Activated CD8-positive, alpha-beta T cell treated with anti-CD3 and anti-CD28 coated beads for 36 hours (primary cell): ENCODE data around the gene FOXO6. TPM values are rescaled to one million over a fixed set of nuclear protein-coding genes. Genes with fewer than 3 reads are reported as not detected.

ENCODE experiments used
- ATAC-seq: fragments of 200-7000 bp; cut with Tn5 transposase; one replicate; pipeline ENCODE4 v1.10.0; 2021; ENCODE audit warnings: mild to moderate bottlenecking, moderate library complexity
- CTCF ChIA-PET: fragments of 350-600 bp; sonication (Branson Sonifier 250); formaldehyde crosslinking; loops from one replicate; lab custom pipeline; 2021; ENCODE audit warnings: antibody characterized with exemption; lab: Charles Lee
- POLR2A ChIA-PET: fragments of 350-600 bp; sonication (Branson Sonifier 250); formaldehyde crosslinking; loops from one replicate; lab custom pipeline; 2021; ENCODE audit warnings: antibody characterized with exemption; lab: Charles Lee
- DNase-seq: peaks from one replicate; pipeline ENCODE4 v3.0.0-alpha.2; 2020
- H3K27ac Mint-ChIP-seq: one replicate; pipeline ENCODE4 v1.8.0; 2021; ENCODE audit warnings: mild to moderate bottlenecking, mixed read lengths
- H3K27me3 Mint-ChIP-seq: one replicate; pipeline ENCODE4 v1.8.0; 2021; ENCODE audit warnings: mixed read lengths
- H3K36me3 Mint-ChIP-seq: one replicate; pipeline ENCODE4 v1.8.0; 2021; ENCODE audit warnings: low read depth, mixed read lengths
- H3K4me1 Mint-ChIP-seq: one replicate; pipeline ENCODE4 v1.8.0; 2021; ENCODE audit warnings: low read depth, mixed read lengths
- H3K4me3 Mint-ChIP-seq: one replicate; pipeline ENCODE4 v1.8.0; 2021; ENCODE audit warnings: mild to moderate bottlenecking, moderate library complexity, mixed read lengths
- H3K9me3 Mint-ChIP-seq: one replicate; pipeline ENCODE4 v1.8.0; 2021; ENCODE audit warnings: mixed read lengths
- intact Hi-C: fragments of 100-400 bp; cut with micrococcal nuclease; formaldehyde crosslinking; loops from one replicate; pipeline ENCODE4 v1.10.0; 2022
- total RNA-seq, 2 experiments: library from RNA; stranded (reverse); gene quantifications; one replicate each; pipeline ENCODE4 v1.2.3, GENCODE V29; 2021
- TF ChIP-seq, protein P1 (sequence below): fragments of 200-600 bp; IDR thresholded peaks from one replicate; pipeline ENCODE4 v1.8.0; 2022; ENCODE audit warnings: antibody characterized with exemption, mild to moderate bottlenecking

Gene FOXO6
- total RNA-seq, 2 experiments from 2014 or later = 0.49 to 0.68 TPM

DNA sequence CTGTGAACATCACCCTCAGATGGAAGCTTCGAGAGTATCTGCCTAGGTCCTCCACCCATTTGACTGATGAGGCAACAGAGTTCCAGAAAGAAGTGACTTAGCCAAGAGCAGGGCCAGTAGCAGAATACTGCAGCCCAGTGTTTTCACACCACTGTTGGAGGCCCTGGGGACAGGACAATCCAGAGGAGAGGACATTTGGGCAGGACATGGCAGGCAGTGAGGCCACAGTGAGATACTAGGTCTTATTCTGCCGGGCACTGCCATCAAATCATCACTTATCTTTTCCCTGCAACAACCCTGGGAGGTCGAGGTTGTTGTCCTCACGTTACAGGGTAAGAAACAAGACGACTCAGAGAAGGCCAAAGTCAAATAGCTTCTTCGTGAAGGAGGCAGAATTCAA, 5.5 kb upstream of the FOXO6 start:
- POLR2A ChIA-PET = interaction anchor here (1.1 kb wide), 1 partner anchor 114 kb away, joined by 3 read pairs; the partner anchor contains the start of gene SCMH1
- TF ChIP-seq, protein P1, sequence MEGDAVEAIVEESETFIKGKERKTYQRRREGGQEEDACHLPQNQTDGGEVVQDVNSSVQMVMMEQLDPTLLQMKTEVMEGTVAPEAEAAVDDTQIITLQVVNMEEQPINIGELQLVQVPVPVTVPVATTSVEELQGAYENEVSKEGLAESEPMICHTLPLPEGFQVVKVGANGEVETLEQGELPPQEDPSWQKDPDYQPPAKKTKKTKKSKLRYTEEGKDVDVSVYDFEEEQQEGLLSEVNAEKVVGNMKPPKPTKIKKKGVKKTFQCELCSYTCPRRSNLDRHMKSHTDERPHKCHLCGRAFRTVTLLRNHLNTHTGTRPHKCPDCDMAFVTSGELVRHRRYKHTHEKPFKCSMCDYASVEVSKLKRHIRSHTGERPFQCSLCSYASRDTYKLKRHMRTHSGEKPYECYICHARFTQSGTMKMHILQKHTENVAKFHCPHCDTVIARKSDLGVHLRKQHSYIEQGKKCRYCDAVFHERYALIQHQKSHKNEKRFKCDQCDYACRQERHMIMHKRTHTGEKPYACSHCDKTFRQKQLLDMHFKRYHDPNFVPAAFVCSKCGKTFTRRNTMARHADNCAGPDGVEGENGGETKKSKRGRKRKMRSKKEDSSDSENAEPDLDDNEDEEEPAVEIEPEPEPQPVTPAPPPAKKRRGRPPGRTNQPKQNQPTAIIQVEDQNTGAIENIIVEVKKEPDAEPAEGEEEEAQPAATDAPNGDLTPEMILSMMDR = no peak
- intact Hi-C loops = no loop called here
- Mint-ChIP-seq H3K27me3 (peaks cover 7% of the 10 kb centered on the region), H3K4me1 (no peaks in the 10 kb centered on the region), H3K9me3 (no peaks in the 10 kb centered on the region), H3K36me3 (no peaks in the 10 kb centered on the region), H3K4me3 (no peak overlapping the region), H3K27ac (no peak overlapping the region)
- ATAC-seq (no peak), DNase-seq (no peak)
- CTCF ChIA-PET = interaction anchor here (0.9 to 1.2 kb wide), 4 partner anchors 8 to 62 kb away, joined by 3 to 4 read pairs (median 3); no protein-coding TSS in a partner anchor

DNA sequence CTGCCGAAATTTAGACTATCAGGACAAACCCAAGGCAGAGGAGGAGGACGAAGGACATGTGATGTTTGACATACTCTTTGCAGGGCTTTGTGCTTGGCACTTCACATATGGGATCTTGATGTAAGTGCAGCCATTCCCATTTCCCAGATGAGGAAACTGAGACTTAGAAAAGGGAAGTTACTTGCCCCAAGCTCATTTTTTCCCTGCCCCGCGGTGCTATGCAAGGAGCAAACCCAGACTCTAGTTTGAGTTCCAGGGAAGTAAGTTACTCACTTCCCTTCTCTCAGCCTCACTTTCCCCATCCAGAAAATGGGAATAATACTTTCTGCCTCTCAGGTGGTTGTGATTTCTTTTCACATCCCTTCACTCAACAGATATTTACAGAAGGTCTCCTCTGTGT, 4.5 kb upstream of the FOXO6 start:
- peaks cover 7% of the 10 kb centered on the region for H3K27me3 Mint-ChIP-seq
- POLR2A ChIA-PET = no interaction called here
- TF ChIP-seq, protein P1 = no peak

DNA sequence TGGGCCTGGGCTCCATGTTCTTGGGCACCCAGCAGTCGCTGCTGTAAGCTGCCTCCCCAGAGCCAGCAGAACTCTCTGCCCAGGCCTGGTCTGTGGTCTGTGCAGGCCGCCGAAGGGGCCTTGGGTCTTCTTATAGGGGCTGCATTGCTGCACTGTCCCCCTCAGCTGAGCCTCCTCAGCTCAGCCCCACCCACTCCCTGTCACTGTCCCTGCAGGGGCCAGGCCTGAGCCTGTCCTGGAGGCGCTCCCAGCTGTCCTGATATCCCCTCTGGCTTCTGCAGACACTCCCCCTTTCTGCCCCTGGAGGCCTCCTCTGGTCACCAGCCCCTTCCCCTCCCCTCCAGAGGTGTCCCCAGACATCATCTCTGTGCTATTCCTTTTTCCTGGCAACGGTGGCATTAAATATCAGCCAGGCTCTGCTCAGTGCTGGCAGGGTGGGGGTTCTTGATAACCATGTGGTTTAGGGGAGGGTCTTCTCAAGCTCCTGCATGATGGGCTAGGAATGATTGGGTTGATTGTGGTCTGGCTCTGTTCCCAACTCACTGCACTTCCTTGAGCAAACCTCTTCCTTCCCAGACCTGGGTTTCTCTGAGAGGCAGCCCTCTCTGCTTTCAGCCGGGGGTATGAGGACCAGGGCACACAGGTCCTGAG, 3.7 kb upstream of the FOXO6 start:
- Mint-ChIP-seq H3K4me1 (no peaks in the 10 kb centered on the region), H3K4me3 (no peak overlapping the region), H3K36me3 (no peaks in the 10 kb centered on the region), H3K9me3 (no peaks in the 10 kb centered on the region), H3K27ac (no peak overlapping the region), H3K27me3 (peaks cover 9% of the 10 kb centered on the region)
- ChIA-PET CTCF (no interaction called here), POLR2A (no interaction called here)
- no peak for DNase-seq
- ATAC-seq = no peak
- intact Hi-C loops = no loop called here
- TF ChIP-seq, protein P1 = no peak

More for the DNA sequence above, 4.5 kb upstream of the FOXO6 start:
- DNase-seq (no peak), ATAC-seq (no peak)
- Mint-ChIP-seq H3K36me3 (no peaks in the 10 kb centered on the region), H3K9me3 (no peaks in the 10 kb centered on the region), H3K27ac (no peak overlapping the region), H3K4me1 (no peaks in the 10 kb centered on the region), H3K4me3 (no peak overlapping the region)
- intact Hi-C loops = no loop called here
- CTCF ChIA-PET = interaction anchor here (0.7 kb wide), 1 partner anchor 44 kb away, joined by 3 read pairs; no protein-coding TSS in a partner anchor

DNA sequence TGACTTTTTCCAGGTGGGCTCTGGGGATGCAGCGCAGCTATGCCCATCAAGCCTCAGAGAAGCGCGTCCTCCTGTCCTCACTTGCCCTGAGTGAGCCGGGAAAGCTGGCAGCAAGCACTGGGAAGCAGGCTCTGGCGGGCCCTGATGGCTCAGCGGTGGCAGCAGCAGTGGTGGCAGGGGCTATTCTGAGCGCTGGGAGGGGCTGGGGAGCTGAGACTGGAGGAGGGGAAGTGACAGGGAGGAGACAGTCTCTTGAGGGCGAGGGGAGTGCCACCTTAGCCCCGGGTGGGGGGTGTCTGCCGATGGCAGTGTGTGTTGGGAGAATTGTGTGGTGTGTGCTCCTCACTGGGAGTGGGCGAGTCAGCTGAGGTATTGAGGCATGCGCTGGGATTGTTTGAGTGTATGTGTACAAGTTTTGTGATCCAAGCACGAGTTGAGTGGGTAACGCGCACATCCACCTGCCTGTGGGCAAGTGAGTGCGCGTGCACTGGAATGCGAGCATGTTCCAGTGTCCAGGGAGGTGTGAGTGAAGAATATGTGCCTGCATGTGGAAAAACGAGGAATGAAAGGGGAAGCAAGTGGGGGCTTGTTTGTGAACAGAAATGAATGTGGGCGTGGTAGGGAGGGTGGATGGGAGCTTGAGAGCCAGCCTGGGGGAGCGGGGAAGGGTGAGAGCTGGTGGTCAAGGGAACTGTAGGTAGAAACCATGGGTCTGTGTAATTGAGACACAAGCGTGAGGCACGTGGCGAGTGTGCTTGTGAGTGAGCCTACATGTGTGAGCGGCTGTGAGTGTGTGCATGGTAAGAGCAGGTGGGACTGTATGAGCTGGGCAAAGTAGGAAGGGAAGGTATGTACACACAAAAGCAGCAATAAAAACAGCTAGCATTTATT, 2.9 kb upstream of the FOXO6 start:
- TF ChIP-seq, protein P1 = no peak
- no peaks in the 10 kb centered on the region for H3K9me3 Mint-ChIP-seq
- H3K4me3 Mint-ChIP-seq = no peak overlapping the region
- ChIA-PET CTCF (no interaction called here), POLR2A (no interaction called here)
- ATAC-seq = no peak
- no peaks in the 10 kb centered on the region for H3K36me3 Mint-ChIP-seq
- DNase-seq = no peak
- peaks cover 16% of the 10 kb centered on the region for H3K27me3 Mint-ChIP-seq
- no peak overlapping the region for H3K27ac Mint-ChIP-seq
- no peaks in the 10 kb centered on the region for H3K4me1 Mint-ChIP-seq
- intact Hi-C loops = no loop called here
